ENCODE results near the gene PCDHB5.
"Not testable (repeated sequence)": the region's sequence is repeated elsewhere in the genome, so short reads cannot be mapped to it uniquely, and the experiment has no call there.

PCDHB5 gene

GRCh38 chr5:141135030-141135717, at the start of gene PCDHB5:
Gene PCDHB5, plus strand, starts transcription at chr5:141135206. Its CDS starts 229 bp downstream, at chr5:141135435.
- no peak for DNase-seq

GRCh38 chr5:141094481-141095262, 40.3 kb upstream of the PCDHB5 start, which contains the start of gene PCDHB2:
Gene PCDHB2, plus strand, starts transcription at chr5:141094615. Its CDS starts 176 bp downstream, at chr5:141094791.
- DNase-seq = peak; percentile 65

- DNase-seq = no peak
Measured at GRCh38 chr5:141095263-141095641, 39.8 kb upstream of the PCDHB5 start.

- DNase-seq = not testable (repeated sequence)
Measured at GRCh38 chr5:141096181-141096580, 38.8 kb upstream of the PCDHB5 start.

GRCh38 chr5:141096586-141096985, 38.4 kb upstream of the PCDHB5 start:
- not testable (repeated sequence) for DNase-seq

- peak; percentile 24 for DNase-seq
Measured at GRCh38 chr5:141100243-141100805, 34.7 kb upstream of the PCDHB5 start, which contains the start of gene PCDHB3. Gene PCDHB3, plus strand, starts transcription at chr5:141100473. Its CDS starts 177 bp downstream, at chr5:141100650.

- no peak for DNase-seq
Measured at GRCh38 chr5:141101059-141101458, 33.9 kb upstream of the PCDHB5 start.

GRCh38 chr5:141102070-141102469, 32.9 kb upstream of the PCDHB5 start:
- not testable (repeated sequence) for DNase-seq

- DNase-seq = not testable (repeated sequence)
Measured at GRCh38 chr5:141102471-141102870, 32.5 kb upstream of the PCDHB5 start.

GRCh38 chr5:141105350-141105749, 29.7 kb upstream of the PCDHB5 start:
- no peak for DNase-seq

GRCh38 chr5:141119250-141119649, 15.8 kb upstream of the PCDHB5 start:
- no peak for DNase-seq

GRCh38 chr5:141121563-141121962, 13.4 kb upstream of the PCDHB5 start, which contains the start of gene PCDHB4:
Gene PCDHB4, plus strand, starts transcription at chr5:141121818. Its CDS starts 181 bp downstream, at chr5:141121999.
- peak; percentile 37 for DNase-seq

GRCh38 chr5:141121985-141122384, 13.0 kb upstream of the PCDHB5 start:
- DNase-seq = peak; percentile 34

- not testable (repeated sequence) for DNase-seq
Measured at GRCh38 chr5:141123396-141124135, 11.4 kb upstream of the PCDHB5 start.

GRCh38 chr5:141127305-141127704, 7.7 kb upstream of the PCDHB5 start:
- no peak for DNase-seq

- DNase-seq = no peak
Measured at GRCh38 chr5:141135718-141136266, 786 bp downstream of the PCDHB5 start.

- DNase-seq = not testable (repeated sequence)
Measured at GRCh38 chr5:141137346-141137745, 2.3 kb downstream of the PCDHB5 start.

GRCh38 chr5:141149812-141150211, 14.8 kb downstream of the PCDHB5 start, which contains the start of gene PCDHB6:
Gene PCDHB6, plus strand, starts transcription at chr5:141150057. Its CDS starts 201 bp downstream, at chr5:141150258.
- DNase-seq = no peak

- no peak for DNase-seq
Measured at GRCh38 chr5:141150224-141150992, 15.4 kb downstream of the PCDHB5 start.

- no peak for DNase-seq
Measured at GRCh38 chr5:141150993-141151325, 16.0 kb downstream of the PCDHB5 start.

GRCh38 chr5:141151632-141152031, 16.6 kb downstream of the PCDHB5 start:
- DNase-seq = not testable (repeated sequence)

GRCh38 chr5:141152096-141152495, 17.1 kb downstream of the PCDHB5 start:
- not testable (repeated sequence) for DNase-seq

Measured in NCI-H2029 treated with DMSO at 0.1 percent for 48 hours (cell line).